PC-3 (cell line): ENCODE data around the gene SLC38A10.

Experiments
- CTCF ChIP-seq: fragments of 300-600 bp; sonication (generic); conservative IDR thresholded peaks from 2 replicates; pipeline ENCODE4 v1.5.1; 2017; ENCODE audit warnings: antibody characterized with exemption, low read depth, mild to moderate bottlenecking, low read length
- EZH2 ChIP-seq: fragments of 300-600 bp; sonication (generic); IDR thresholded peaks from one replicate; pipeline ENCODE4 v1.6.1; 2017; ENCODE audit warnings: antibody characterized with exemption, mild to moderate bottlenecking, low read length; ENCODE audit not compliant: unreplicated experiment

DNA sequence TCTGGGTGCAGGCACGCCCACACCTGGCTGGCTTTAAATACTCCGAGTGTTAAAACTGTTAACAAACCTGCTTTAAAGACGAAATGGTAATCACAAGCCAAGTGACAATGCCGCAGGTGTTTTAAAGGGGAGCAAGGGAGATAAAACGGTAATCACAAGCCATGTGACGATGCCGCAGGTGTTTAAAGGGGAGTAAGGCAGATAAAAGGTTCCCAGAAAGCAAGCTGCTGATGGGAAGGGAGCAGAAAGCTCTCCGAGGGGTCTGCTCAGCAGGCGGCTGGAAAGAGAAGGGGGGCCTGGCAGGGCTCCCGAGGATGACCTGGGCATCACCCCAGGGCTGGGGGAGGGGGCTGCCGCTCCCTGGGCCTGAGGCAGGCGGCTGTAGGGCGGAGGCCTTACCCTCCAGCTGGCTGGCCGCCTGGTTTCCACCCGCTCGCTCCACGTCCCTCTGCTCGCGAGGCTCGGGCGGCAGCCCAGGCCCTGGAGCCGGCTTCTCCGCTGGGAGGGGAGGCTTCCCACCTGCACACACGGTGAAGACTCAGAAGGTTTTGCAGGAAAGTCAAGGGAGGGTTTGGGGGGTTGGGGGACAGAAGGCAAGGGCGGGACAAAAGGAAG is 43.9 kb downstream of the SLC38A10 start:
- no peak for TF ChIP-seq CTCF
- TF ChIP-seq EZH2: no peak
